A673 (cell line): ENCODE measurements around the gene STX4. TPM values are rescaled to one million over a fixed set of nuclear protein-coding genes. Genes with fewer than 3 reads are reported as not detected.

Experiments
- BruUV-seq: library from RNA; stranded (reverse); fragments of 400-500 nt; replicated peaks from 2 replicates; lab custom pipeline; 2021; lab: Mats Ljungman, UMichigan
- CTCF ChIA-PET: fragments of 300-600 bp; sonication (Branson Sonifier 250); formaldehyde crosslinking; loops from one replicate; lab custom pipeline; 2022; ENCODE audit warnings: antibody characterized with exemption; lab: Charles Lee
- POLR2A ChIA-PET: fragments of 300-600 bp; sonication (Branson Sonifier 250); formaldehyde crosslinking; loops from one replicate; lab custom pipeline; 2022; ENCODE audit warnings: antibody characterized with exemption; ENCODE audit not compliant: low non-redundant PET; lab: Charles Lee
- DNase-seq: peaks from one replicate; pipeline ENCODE4 v3.0.0-alpha.2; 2015; ENCODE audit warnings: low spot score
- H3K27ac ChIP-seq: fragments of 200-600 bp; sonication (generic); 2 replicates; pipeline ENCODE4 v1.5.1; 2016; ENCODE audit warnings: mixed run types, low read depth, mild to moderate bottlenecking, mixed read lengths, antibody characterized with exemption, low read length; ENCODE audit not compliant: poor library complexity, severe bottlenecking
- H3K27me3 ChIP-seq: fragments of 200-600 bp; sonication (generic); replicated peaks from 2 replicates; pipeline ENCODE4 v1.6.1; 2017; ENCODE audit warnings: mixed run types, low read depth, mild to moderate bottlenecking, mixed read lengths, antibody characterized with exemption, low read length; ENCODE audit not compliant: insufficient read depth, poor library complexity
- H3K36me3 ChIP-seq: fragments of 200-600 bp; sonication (generic); 2 replicates; pipeline ENCODE4 v1.6.1; 2016; ENCODE audit warnings: mixed run types, mild to moderate bottlenecking, mixed read lengths, antibody characterized with exemption, low read length; ENCODE audit not compliant: insufficient read depth, poor library complexity, severe bottlenecking
- H3K4me1 ChIP-seq: fragments of 200-600 bp; sonication (generic); 2 replicates; pipeline ENCODE4 v1.6.1; 2017; ENCODE audit warnings: mixed run types, mild to moderate bottlenecking, mixed read lengths, antibody characterized with exemption, low read length; ENCODE audit not compliant: insufficient read depth, poor library complexity, severe bottlenecking
- H3K4me3 ChIP-seq: fragments of 200-600 bp; sonication (generic); 2 replicates; pipeline ENCODE4 v1.5.1; 2016; ENCODE audit warnings: low read depth, mixed run types, mild to moderate bottlenecking, mixed read lengths, low read length; ENCODE audit not compliant: poor library complexity, severe bottlenecking
- H3K9me3 ChIP-seq: fragments of 200-600 bp; sonication (generic); 2 replicates; pipeline ENCODE4 v1.6.1; 2016; ENCODE audit warnings: mixed run types, low read depth, mild to moderate bottlenecking, mixed read lengths, antibody characterized with exemption, low read length; ENCODE audit not compliant: poor library complexity, severe bottlenecking
- EZH2 ChIP-seq: fragments of 200-600 bp; sonication (generic); IDR thresholded peaks from 2 replicates; pipeline ENCODE4 v1.6.1; 2017; ENCODE audit warnings: borderline replicate concordance, low read depth, mild to moderate bottlenecking, mixed read lengths, antibody characterized with exemption, low read length; ENCODE audit not compliant: poor library complexity, severe bottlenecking
- intact Hi-C: fragments of 100-400 bp; cut with micrococcal nuclease; formaldehyde crosslinking; loops from one replicate; pipeline ENCODE4 v1.10.0; 2022; ENCODE audit not compliant: unreplicated experiment
- total RNA-seq: library from RNA; stranded (reverse); gene quantifications from 2 replicates; pipeline ENCODE4 v1.2.3, GENCODE V29; 2021
- TF ChIP-seq, protein P1 (sequence below): fragments of 300-800, 200-600 bp; sonication (generic); conservative IDR thresholded peaks from 2 replicates; pipeline ENCODE4 v1.5.1; 2017; ENCODE audit warnings: low read depth, mild to moderate bottlenecking, antibody characterized with exemption, low read length, moderate library complexity, mixed read lengths

STX4 gene
- total RNA-seq, 1 experiment from 2014 or later: 31.2 TPM

DNA sequence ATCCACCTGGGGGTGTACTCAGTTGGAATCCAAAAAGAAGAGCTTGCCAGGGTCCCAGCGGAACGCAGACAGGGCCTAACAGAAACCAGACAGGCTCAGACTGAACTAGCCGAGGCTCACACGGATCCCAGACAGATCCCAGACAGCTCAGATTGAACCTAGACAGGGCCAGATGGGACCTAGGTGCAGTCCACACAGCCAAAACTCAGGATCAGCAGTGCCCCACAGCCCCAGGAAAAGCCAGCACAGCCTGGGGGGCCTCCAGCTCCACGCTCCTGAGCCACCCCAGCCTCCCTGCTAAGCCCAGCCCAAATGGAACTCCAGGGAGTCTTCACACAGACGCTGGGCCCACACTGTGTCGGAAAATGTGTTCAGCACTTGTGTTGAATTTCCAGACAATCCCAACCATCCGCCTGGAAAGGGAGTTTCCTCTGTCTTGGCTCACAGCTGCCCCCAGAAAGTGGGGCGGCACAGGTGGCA lies 30.5 kb upstream of the STX4 start:
- ChIA-PET CTCF (no interaction called here), POLR2A (no interaction called here)
- no peak overlapping the region for H3K27ac ChIP-seq
- intact Hi-C loops: no loop called here
- TF ChIP-seq, protein P1, sequence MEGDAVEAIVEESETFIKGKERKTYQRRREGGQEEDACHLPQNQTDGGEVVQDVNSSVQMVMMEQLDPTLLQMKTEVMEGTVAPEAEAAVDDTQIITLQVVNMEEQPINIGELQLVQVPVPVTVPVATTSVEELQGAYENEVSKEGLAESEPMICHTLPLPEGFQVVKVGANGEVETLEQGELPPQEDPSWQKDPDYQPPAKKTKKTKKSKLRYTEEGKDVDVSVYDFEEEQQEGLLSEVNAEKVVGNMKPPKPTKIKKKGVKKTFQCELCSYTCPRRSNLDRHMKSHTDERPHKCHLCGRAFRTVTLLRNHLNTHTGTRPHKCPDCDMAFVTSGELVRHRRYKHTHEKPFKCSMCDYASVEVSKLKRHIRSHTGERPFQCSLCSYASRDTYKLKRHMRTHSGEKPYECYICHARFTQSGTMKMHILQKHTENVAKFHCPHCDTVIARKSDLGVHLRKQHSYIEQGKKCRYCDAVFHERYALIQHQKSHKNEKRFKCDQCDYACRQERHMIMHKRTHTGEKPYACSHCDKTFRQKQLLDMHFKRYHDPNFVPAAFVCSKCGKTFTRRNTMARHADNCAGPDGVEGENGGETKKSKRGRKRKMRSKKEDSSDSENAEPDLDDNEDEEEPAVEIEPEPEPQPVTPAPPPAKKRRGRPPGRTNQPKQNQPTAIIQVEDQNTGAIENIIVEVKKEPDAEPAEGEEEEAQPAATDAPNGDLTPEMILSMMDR: no peak
- no peak for TF ChIP-seq EZH2
- no peaks in the 10 kb centered on the region for H3K4me1 ChIP-seq
- no peak for DNase-seq
- H3K9me3 ChIP-seq: no peaks in the 10 kb centered on the region
- no peaks in the 10 kb centered on the region for H3K27me3 ChIP-seq
- H3K4me3 ChIP-seq: no peak overlapping the region
- H3K36me3 ChIP-seq: no peaks in the 10 kb centered on the region
- no TSS peak for BruUV-seq

DNA sequence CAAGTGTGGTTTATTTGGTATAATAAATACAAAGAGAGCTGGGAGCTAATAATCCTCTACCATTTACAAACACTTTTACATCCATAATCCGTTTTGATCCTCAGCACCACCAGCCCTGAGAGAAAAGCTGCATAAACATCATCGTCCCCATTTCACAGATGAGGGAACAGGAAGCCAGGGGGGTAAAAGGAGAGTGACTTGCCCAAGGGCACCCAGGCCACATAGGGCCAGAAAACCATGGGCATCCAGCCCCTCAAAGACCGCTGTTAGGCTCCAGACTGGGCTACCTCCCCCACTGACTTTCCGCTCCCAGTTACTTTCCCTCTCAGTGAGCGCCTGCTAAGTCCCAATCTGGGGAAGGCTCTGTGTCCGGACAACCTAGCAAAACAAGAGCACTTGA lies 29.6 kb upstream of the STX4 start:
- CTCF ChIA-PET: no interaction called here
- Histone ChIP-seq H3K36me3 (no peaks in the 10 kb centered on the region), H3K27ac (no peak overlapping the region), H3K27me3 (peaks cover 4% of the 10 kb centered on the region), H3K4me1 (no peaks in the 10 kb centered on the region), H3K4me3 (no peak overlapping the region), H3K9me3 (no peaks in the 10 kb centered on the region)
- TF ChIP-seq EZH2: no peak
- TF ChIP-seq, protein P1: no peak
- no TSS peak for BruUV-seq
- intact Hi-C loops: no loop called here
- no peak for DNase-seq
- POLR2A ChIA-PET: no interaction called here

GRCh38 chr16:31004658-31005057 lies 28.7 kb upstream of the STX4 start:
- no TSS peak for BruUV-seq
- CTCF ChIA-PET: no interaction called here
- TF ChIP-seq, protein P1: no peak
- no peak for TF ChIP-seq EZH2
- no peak overlapping the region for H3K27ac ChIP-seq
- intact Hi-C loops: no loop called here
- no peaks in the 10 kb centered on the region for H3K4me1 ChIP-seq
- no peaks in the 10 kb centered on the region for H3K36me3 ChIP-seq
- H3K27me3 ChIP-seq: peaks cover 8% of the 10 kb centered on the region
- H3K4me3 ChIP-seq: no peak overlapping the region
- DNase-seq: no peak
- no peaks in the 10 kb centered on the region for H3K9me3 ChIP-seq
- POLR2A ChIA-PET: no interaction called here
